ACHN (cell line): ENCODE results near the gene SIN3A.
"Not testable (repeated sequence)": the region's sequence is repeated elsewhere in the genome, so short reads cannot be mapped to it uniquely, and the experiment has no call there.

Experiments
- DNase-seq: peaks from one replicate; pipeline ENCODE4 v3.0.0-alpha.2; 2015
- in situ Hi-C: cut with HindIII; loops from 2 replicates; pipeline ENCODE4 v1.10.0; 2017; ENCODE audit warnings: low sequenced_read_pairs, low pct_ligation_motif_present, low pct_unique_long_range_greater_than_20kb

Gene SIN3A

DNA sequence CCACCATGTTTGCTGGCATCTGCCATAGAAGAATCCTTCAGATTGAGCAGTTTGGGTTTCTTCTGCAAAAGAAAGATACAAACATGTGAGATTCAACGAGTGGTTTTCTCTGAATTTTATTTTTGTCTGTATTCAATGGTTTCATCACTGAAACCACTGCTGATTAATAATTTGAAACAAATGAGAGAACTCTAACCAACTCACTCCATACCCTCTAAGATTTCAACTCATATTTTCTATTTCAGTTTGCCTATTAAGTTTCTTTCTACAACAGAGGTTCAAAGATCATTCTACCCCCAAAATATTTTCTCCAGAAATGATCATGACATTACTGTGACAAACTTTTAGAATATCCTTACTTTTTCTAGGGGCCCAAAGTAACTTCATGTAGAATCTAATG, 44.4 kb downstream of the SIN3A start:
- DNase-seq = no peak
- in situ Hi-C loops = no loop called here

DNA sequence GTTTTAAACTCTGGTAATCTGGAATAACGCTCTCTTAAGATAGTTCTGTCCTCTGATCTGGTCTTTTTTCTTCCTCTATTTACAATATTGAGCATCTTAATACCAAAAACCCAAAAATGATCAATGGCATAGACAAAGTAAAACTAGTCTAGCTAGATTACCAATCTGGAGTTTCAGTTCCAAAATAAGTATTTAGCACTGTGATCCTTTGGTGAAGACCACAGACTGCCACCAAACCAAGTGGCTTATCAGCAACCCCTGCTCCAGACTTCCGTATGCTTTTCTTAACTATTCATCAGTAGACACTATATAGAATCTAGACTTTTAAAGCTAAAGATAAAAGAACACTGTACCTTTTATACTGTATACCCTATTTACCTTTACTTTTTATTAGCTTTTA, 47.6 kb downstream of the SIN3A start:
- in situ Hi-C loops = no loop called here
- no peak for DNase-seq

DNA sequence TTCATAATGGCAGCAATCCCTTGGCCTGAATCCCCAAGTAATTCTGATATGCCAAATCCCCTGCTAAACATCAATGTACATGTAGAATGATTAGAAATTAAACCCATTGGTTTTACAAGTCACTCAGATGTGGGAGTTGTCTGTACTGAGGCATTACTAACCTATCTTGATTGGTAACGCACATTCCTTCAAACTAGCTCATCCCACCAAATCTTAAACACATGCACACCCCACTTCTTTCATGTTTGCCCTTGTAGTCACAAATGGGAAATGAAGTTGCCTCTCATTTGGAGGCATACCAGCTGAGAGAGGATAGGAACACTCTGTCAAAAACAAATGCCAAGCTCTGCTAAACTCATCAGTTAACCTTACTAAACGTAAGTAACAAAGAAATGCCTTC, 54.0 kb downstream of the SIN3A start:
- DNase-seq = no peak
- in situ Hi-C loops = no loop called here

DNA sequence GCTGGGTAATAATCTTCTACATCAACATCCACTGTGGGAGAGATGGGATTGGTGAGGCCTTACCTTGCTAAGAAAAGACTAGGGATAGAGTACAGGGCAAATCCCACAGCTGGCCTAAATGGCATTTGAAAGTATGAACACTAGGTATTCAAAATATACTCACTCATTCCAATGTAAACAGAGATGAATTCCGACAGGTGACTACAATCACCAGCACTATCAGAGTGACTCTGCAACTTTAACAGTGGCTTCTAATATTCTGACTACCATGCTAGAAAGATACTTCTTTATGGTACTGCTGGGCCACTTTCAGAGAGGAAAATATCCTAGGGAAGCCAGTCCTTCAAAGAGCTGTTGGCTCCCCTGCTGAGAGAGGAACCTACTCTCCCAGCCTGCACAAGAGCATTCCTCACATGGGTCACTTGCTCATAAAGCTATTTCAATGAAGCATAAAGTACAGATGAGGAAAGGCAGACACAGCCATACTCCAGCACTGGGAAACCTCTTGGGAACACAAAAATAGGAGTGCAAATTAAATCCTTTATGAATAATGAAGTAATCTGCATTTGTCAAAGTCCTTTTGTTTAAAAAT, 61.6 kb downstream of the SIN3A start:
- no peak for DNase-seq
- in situ Hi-C loops = no loop called here

DNA sequence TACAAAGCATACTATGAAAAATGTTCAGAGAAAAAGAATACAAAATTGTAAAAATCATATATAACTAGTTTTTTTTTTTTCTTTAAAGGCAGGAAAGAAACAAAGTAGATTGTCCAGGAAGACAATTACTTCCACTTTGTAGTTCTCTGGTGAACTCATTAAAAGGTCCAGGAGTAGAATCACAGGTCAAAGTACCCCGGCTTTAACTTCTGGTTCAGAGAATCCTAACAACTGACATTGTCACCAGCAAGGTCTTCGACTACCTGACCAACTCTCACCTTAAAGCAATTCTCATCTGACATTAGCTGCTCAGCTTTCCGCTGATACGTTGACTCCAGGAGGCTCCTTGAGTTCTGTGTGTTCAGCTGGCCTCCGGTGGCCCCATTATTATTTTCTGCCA, 67.5 kb downstream of the SIN3A start:
- DNase-seq, in situ Hi-C loops: not testable (repeated sequence)

DNA sequence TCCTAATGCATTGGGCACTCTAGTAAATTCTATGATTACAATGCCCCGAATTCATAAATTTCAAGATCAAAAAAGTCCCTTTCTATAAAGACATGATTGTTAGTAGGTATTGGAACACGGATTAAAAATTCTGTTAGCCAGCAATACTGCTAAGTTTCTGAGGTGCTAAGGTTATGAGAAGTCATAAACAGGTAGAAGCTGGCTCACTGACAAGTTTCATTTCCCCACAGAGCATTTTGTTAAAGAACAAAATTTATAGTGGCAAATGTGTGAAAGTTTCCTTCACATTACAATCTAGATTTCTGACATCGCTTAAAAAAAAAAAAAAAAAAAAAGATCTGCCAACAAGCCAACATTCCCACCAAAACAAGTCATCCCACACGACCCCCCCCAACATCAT, 70.7 kb downstream of the SIN3A start:
- no peak for DNase-seq
- in situ Hi-C loops = no loop called here

DNA sequence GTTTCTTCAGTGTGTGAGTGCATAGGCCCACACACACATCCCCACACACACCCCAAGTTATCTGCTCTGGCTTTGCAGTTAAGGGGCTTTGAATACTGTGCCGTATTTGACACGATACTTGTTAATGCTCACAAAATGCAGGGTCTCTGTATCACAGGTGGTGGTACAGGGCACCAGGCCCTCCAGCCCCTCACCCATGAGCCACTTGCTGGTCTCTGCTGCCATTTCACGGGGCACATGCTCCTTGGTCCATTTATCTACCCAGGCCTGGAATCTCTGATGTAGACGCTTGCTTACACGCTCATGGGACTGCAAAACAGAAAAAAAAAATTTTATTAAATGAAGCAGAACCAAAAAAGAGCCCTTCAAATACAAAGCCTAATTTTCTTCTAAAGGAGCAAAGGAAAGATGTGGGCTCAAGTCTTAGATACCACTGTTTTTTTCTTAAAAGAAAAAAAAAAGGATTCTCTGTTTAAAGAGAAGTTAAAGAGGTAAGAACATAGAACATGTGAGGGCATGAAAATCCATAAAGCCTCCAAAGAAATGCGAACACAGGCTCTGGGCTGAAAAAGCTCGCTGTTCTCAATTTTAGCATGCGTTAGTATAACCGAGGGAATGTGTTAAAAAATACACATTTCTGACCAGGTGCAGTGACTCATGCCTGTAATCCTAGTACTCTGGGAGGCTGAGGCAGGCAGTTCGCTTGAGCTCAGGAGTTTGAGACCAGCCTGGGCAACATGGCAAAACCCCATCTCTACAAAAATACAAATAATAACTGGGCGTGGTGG, 79.4 kb downstream of the SIN3A start:
- no peak for DNase-seq
- in situ Hi-C loops = no loop called here

DNA sequence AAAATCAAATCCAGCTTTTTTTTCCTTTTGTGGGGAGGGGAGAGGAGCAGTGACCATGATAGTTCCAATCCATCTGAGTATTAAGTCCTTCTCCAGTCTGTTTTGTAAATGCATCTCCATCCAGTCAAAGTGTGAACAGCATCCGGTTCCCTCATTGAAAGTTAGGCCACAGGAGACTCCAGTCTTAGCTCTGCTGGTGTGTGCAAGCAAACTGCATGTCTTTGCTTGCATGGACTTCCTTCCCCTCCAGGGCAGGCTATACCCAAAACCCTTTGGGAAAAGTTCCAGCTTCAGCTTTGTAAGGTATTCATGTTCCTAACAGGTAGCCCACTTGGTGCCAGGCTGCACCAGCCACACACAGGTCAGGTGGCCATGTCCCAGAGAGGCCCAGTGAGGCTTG, 80.0 kb downstream of the SIN3A start:
- DNase-seq = no peak
- in situ Hi-C loops = no loop called here

DNA sequence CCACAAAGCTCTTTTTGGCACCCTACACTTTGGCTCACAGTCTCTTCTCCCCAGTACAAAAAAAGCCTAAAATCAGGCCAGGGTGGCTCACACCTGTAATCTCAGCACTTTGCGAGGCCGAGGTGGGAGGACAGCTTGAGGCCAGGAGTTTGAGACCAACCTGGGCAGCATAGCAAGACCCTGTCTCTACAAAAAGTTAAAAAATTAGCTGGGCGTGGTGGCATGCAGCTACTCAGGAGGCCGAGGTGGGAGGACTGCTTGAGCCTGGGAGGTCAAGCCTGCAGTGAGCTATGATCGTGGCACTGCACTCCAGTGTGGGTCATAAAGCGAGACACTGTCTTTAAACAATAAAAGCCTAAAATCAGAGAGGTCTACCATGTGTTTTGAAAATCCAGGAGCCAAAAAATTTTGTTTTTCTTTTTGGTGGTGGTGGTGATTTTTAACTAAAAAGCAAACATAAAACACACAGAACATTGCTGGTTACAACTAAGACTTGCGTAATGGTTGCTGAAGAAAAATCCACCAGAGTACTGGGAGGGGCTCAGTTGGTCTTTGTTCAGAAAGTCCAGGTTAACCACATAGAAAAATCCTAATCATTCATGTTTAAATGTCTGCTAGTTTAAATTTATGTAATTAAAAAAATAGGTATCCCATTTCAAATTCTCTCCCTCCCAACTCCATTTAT, 81.5 kb downstream of the SIN3A start:
- no peak for DNase-seq
- in situ Hi-C loops = no loop called here

DNA sequence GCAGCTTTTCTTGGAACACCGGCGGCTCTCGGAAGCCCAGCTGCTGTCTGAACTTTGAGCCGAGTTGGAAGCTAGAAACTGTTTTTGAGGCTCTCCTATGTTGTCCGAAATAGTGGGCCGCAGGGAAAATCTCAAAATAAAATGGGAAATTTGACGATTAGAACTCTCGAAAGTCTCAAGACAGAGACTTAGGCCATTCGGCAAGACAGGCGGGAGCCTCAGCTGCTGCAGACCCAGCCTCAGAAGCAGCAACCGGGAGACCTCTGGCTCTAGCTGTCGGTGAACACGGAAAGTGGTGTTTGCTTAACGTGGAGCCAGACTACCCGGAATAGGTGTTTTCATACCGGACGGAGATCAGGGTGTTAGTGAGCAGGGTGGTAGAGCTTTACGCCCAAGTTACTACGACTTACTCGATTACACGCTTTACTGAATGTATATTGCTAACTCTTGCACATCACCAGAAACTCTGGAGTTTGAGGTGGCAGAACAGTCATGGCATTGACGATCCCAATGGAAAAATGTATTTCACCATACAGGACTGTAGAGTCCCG, 82.7 kb downstream of the SIN3A start:
- in situ Hi-C loops = no loop called here
- DNase-seq = no peak

DNA sequence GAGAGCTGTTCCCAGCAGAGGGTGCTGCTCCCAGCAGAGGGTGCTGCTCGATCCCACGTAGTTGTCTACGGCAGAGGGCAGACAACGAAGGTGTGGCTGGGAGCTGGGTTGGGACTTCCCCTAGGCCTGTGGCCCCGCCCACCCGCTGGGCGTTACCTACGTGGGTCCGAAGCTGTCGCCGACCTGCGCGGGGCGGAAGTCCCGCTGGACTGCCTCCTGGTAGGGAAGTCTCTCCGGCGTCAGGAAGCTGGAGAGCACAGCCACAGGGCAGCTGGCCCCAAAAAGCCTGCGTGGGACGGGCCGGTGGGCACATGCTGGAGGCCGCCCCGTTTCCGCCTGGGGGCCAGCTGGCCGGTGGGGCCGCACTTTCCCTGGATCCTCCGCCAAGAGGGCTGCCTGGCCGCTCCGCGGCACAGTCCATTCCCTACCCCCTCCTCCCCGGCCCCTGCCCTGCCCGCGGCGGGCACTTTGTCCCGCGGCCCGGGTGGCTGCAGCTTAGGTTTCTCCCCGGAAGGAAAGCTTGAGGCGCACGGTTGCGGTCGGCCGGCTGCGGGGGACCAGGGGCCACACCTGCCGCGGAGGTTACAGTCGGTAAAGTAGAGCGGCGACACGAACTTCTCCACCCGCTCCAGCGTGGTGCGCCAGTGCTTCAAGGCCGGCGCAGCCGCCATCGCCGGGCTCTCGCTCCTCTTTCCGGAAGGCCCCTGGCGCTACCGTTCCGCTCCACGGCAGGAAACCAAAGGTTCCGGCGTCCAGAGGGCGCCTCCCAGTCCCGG, 83.4 kb downstream of the SIN3A start, which contains the start of gene MAN2C1:
TSS of gene MAN2C1 (minus strand) at position 695 of the 776 bp plus-strand sequence. CDS start at position 671, 24 bp downstream.
- DNase-seq = peak; percentile 95
- in situ Hi-C loops = no loop called here

DNA sequence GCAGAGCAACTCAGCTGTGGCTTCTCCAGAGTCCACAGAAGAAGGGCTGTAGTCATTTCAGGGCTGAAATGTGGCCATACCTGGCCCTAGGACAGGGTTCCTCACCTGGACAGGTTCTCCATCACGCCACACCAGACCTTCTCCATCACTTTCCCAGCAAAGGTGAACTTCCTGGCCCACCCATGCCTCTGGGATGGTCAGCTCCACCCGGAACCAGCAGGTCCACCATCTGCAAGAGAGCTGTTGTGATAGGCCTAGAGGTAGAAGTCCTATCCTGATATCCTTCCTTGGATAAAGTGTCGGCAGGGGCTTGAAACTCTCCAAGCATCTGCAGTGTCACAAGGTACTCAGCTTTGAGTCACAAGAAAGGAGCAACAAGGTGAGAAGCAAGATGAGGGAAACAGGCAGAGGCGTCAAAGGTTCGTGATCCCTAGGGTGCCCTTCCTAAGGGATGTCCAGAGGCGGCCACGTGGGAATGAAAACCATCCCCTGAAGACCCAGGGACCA, 84.0 kb downstream of the SIN3A start:
- DNase-seq = no peak
- in situ Hi-C loops = no loop called here

DNA sequence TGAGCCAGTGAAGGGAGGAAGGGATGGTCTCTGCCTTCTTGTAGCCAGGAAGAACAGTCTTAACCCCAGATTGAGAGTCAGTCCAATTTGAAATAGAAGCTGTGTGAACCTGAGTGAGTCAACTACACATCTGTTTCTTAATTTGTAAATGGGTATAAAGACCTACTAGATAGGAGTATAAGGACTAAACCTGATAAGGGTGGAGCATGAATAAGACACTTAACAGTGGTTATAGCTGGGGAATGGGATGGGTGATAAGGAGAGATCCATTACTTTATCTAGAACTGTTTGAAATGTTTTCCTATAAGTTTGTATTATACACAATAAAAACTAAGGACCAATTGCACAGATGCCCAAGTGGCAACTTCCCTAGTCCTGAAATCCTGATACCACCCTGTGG, 84.5 kb downstream of the SIN3A start:
- DNase-seq = no peak
- in situ Hi-C loops = no loop called here

DNA sequence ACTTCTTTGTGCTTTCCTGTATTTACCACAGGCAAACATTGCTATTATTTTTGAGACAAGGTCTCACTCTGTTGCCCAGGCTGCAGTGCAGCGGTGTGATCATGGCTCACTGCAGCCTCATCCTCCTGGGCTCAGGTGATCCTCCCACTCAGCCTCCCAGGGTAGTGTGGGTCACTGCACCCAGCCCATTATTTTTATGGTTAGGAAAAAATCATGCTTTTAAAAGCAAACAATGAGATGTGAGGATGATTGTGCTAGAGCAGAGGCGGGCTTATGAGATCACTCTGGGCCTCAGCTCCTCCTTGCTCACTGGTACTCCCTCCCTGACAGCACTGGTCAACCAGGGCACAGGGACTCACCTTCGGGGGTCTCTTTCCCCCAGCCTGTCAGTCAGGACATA, 85.3 kb downstream of the SIN3A start:
- in situ Hi-C loops = no loop called here
- DNase-seq = no peak

DNA sequence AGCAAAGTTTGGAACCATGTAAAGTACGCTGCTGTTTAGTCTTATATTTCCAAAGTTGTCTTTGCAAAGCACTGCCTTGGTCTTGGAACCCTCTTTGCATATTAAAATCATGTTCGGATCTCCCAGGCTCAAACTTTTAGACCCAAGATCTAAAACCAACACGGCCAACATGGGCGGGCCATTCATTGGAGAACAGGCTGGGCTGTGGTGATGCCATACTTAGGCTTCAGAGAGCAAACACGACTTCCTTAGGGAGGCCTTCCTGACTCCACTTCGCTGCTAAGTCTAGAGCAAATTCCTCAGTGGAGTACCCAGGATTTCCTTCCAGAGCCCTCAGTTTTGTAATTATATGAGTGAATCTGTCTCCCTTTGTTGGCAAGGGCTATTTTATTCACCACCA, 86.6 kb downstream of the SIN3A start:
- no peak for DNase-seq
- in situ Hi-C loops = no loop called here

DNA sequence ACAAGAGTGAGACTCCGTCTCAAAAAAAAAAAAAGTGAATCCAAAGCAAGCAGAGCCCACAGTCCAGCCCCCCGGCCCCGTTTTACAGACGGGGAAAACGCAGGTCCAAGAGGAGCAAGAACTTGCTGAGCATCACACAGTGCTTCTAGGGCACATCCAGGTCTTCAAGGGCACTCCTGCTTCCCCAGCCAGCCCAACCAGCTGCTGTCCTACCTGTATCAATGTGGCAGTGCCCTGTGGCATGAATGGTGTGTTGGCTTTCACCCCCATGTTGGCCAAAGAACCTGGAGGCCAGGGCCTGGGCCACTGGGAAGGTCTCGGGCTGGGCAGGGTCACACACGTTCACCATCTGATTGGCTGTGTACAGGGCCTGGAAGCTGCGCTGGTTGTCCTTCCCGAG, 87.7 kb downstream of the SIN3A start:
- in situ Hi-C loops = no loop called here
- no peak for DNase-seq

DNA sequence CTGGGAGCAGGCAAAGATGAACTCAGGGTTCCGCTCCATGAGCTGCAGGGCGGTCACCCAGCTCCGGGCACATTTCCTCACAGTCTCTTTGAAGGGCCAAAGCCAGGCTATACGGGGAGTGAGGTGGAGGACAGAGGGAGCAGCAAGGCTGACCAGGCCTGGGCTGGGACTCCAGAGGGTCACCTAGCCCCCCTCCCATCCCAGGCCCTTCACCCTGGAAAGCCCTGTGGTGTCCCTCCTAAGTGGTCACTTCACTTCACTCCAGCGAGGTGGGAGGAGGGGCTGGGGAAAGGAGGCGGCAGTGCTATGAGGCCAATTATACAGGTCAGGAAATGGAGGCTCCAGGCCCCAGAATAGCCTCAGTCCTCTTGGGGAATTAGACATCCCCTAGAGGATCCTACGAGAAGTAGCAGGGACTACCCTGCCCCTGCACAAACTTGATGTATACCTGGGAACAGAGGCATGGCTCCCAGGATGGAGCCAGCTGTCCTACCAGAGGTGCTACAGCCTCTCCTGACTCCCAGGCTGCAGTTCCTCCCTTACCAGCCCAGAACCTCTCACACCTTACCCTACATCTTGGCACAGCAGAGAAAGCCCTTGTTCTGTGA, 88.7 kb downstream of the SIN3A start:
- DNase-seq = no peak
- in situ Hi-C loops = no loop called here

DNA sequence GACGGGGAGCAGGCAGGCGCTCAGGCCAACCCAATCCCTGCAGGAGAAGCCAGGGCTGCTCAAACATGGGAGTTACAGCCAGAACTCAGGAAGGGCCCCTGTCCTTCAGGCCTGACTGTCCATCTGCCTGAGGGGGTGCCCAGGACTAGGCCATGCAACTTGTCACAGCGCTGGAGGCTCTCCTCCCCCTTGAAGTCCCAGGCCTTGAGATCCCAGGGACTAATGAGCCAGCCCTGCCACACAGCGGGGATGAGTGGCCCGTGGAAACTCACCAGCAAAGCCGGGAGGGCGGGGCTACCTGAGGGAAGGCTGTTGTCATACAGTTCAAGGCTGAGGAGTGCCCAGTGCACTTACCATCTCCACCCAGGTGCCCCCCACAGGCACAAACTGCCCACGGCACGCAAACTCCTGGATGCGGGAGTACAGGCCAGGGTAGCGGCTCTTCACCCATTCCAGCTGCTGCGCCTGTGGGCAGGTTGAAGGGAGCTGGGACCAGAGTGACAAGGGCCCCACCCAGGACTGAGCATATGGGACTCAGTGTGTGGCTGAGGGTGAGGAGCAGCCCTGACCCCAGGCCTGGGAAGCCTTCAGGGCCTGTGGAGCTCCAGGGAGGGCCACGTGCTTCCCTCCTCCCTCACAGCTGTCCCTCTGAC, 89.4 kb downstream of the SIN3A start:
- in situ Hi-C loops = no loop called here
- no peak for DNase-seq
